HG02588 (cell line): Measurements from ENCODE around the gene BCAP29.
"Not testable (repeated sequence)": the region's sequence is repeated elsewhere in the genome, so short reads cannot be mapped to it uniquely, and the experiment has no call there.

ENCODE experiments used
- ATAC-seq: cut with Tn5 transposase; IDR thresholded peaks from one replicate; pipeline ENCODE4 v1.9.1; 2021; ENCODE audit warnings: mild to moderate bottlenecking, moderate library complexity; ENCODE audit not compliant: unreplicated experiment

BCAP29 gene

GRCh38 chr7:107615910-107616680 is 36.0 kb downstream of the BCAP29 start:
- ATAC-seq, result no peak

GRCh38 chr7:107622429-107622828 is 42.4 kb downstream of the BCAP29 start:
- no peak for ATAC-seq

- ATAC-seq, result no peak
Measured at GRCh38 chr7:107622894-107623293, 42.8 kb downstream of the BCAP29 start.

GRCh38 chr7:107627002-107627401 is 47.0 kb downstream of the BCAP29 start:
- no peak for ATAC-seq

GRCh38 chr7:107628461-107629064 is 48.5 kb downstream of the BCAP29 start:
- ATAC-seq, result no peak

GRCh38 chr7:107630342-107630741 is 50.3 kb downstream of the BCAP29 start:
- no peak for ATAC-seq

GRCh38 chr7:107631588-107632491 is 51.8 kb downstream of the BCAP29 start:
- no peak for ATAC-seq

- no peak for ATAC-seq
Measured at GRCh38 chr7:107632492-107632865, 52.4 kb downstream of the BCAP29 start.

- peak; percentile 93 for ATAC-seq
Measured at GRCh38 chr7:107638594-107638993, 58.5 kb downstream of the BCAP29 start.

GRCh38 chr7:107639070-107639469 is 59.0 kb downstream of the BCAP29 start:
- not testable (repeated sequence) for ATAC-seq

- ATAC-seq, result no peak
Measured at GRCh38 chr7:107641676-107642075, 61.6 kb downstream of the BCAP29 start.

GRCh38 chr7:107642501-107642900 is 62.5 kb downstream of the BCAP29 start:
- ATAC-seq, result no peak

GRCh38 chr7:107643407-107643806 is 63.4 kb downstream of the BCAP29 start:
- no peak for ATAC-seq

- no peak for ATAC-seq
Measured at GRCh38 chr7:107643938-107644308, 63.9 kb downstream of the BCAP29 start.

GRCh38 chr7:107644309-107644974 is 64.4 kb downstream of the BCAP29 start:
- ATAC-seq, result no peak

GRCh38 chr7:107652642-107653041 is 72.6 kb downstream of the BCAP29 start:
- no peak for ATAC-seq

- no peak for ATAC-seq
Measured at GRCh38 chr7:107658467-107658866, 78.4 kb downstream of the BCAP29 start.

- no peak for ATAC-seq
Measured at GRCh38 chr7:107659666-107660065, 79.6 kb downstream of the BCAP29 start.

- no peak for ATAC-seq
Measured at GRCh38 chr7:107660381-107661080, 80.5 kb downstream of the BCAP29 start, which contains the start of gene SLC26A4. SLC26A4 (plus strand) TSS chr7:107660828; CDS start chr7:107661642, 814 bp downstream.
